Dendritic cell treated with granulocyte-macrophage colony-stimulating factor and Interleukin-4, amounts not matched to agents 40 ng/mL and 50 ng/mL, for 4 days (primary cell): ENCODE measurements around the gene ARHGEF16.

Source experiments
- H3K27ac Mint-ChIP-seq: one replicate; pipeline ENCODE4 v1.8.0; 2022; ENCODE audit warnings: mild to moderate bottlenecking, mixed read lengths
- H3K27me3 Mint-ChIP-seq: one replicate; pipeline ENCODE4 v1.8.0; 2022; ENCODE audit warnings: mild to moderate bottlenecking, mixed read lengths
- H3K36me3 Mint-ChIP-seq: one replicate; pipeline ENCODE4 v1.8.0; 2022; ENCODE audit warnings: low read depth, mixed read lengths
- H3K4me1 Mint-ChIP-seq: one replicate; pipeline ENCODE4 v1.8.0; 2022; ENCODE audit warnings: low read depth, mixed read lengths
- H3K4me3 Mint-ChIP-seq: one replicate; pipeline ENCODE4 v1.8.0; 2022; ENCODE audit warnings: mild to moderate bottlenecking, moderate library complexity, mixed read lengths
- H3K9me3 Mint-ChIP-seq: one replicate; pipeline ENCODE4 v1.8.0; 2022; ENCODE audit warnings: mixed read lengths
- intact Hi-C: fragments of 100-400 bp; cut with micrococcal nuclease; formaldehyde crosslinking; loops from one replicate; pipeline ENCODE4 v1.15.0; 2022

Gene ARHGEF16

DNA sequence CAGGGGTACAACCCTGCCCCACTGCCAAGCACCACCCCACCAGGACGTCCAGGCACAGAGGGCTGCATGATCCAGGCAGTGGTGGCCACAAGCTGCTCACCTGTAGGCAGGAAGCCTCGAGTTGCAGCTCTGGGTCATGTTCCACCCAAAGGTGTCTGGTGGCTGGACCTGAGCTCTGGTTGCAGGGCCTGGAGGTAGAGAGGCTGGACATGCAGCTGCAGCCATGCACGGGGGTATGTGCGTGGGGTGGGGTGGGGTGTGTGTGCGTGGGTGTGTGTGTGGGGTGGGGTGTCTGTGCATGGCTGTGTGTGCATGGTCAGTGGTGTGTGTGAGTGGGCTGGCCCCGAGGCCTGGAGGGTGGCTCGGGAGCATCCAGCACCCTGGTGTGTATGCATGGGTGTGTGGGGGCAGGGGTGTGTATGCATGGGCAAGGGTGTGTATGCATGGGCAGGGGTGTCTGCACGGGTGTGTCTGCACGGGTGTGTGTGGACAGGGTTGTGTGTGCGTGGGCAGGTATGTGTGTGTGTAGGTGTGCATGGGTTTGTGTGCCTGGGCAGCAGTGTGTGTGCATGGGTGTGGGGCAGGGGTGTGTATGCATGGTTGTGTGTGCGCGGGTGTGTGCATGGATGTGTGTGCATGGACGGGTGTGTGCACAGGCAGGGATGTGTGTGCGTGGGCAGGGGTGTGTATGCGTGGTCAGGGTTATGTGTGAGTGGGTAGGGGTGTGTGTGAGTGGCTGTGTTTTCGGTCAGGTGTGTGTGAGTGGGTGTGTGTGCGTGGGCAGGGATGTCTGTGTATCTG, 15.6 kb downstream of the ARHGEF16 start:
- Mint-ChIP-seq H3K27ac (no peak overlapping the region), H3K36me3 (no peaks in the 10 kb centered on the region), H3K27me3 (no peaks in the 10 kb centered on the region), H3K4me1 (no peaks in the 10 kb centered on the region), H3K4me3 (no peak overlapping the region), H3K9me3 (no peaks in the 10 kb centered on the region)
- intact Hi-C loops = no loop called here

DNA sequence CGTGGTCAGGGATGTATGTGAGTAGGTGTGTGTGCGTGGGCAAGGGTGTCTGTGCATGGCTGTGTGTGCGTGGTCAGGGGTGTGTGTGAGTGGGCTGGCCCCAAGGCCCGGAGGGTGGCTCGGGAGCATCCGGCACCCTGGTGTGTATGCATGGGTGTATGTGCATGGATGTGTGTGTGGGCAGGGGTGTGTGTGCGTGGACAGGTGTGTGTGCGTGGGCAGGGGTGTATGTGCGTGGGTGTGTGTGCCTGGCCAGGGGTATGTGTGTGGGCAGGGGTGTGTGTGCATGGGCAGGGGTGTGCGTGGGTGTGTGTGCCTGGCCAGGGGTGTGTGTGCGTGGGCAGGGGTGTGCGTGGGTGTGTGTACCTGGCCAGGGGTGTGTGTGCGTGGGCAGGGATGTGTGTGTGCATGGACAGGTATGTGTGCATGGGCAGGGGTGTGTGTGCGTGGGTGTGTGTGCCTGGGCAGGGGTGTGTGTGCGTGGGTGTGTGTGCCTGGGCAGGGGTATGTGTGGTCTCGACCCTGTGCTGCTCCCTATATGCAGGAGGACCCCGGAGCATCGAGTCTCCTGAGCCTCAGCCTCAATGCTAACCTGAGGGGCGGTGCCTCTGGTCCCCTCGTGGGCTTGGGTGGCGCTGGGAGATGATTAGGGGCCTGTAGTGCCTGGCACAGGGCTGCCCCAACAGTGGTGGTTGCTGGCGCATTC, 16.3 kb downstream of the ARHGEF16 start:
- no peaks in the 10 kb centered on the region for H3K4me1 Mint-ChIP-seq
- no peaks in the 10 kb centered on the region for H3K9me3 Mint-ChIP-seq
- H3K27me3 Mint-ChIP-seq = no peaks in the 10 kb centered on the region
- no peak overlapping the region for H3K4me3 Mint-ChIP-seq
- intact Hi-C loops = no loop called here
- H3K27ac Mint-ChIP-seq = no peak overlapping the region
- H3K36me3 Mint-ChIP-seq = no peaks in the 10 kb centered on the region

GRCh38 chr1:3471356-3472087, 17.1 kb downstream of the ARHGEF16 start:
- Mint-ChIP-seq H3K9me3 (no peaks in the 10 kb centered on the region), H3K36me3 (no peaks in the 10 kb centered on the region), H3K4me1 (no peaks in the 10 kb centered on the region), H3K27me3 (no peaks in the 10 kb centered on the region), H3K4me3 (no peak overlapping the region), H3K27ac (no peak overlapping the region)
- intact Hi-C loops = no loop called here

DNA sequence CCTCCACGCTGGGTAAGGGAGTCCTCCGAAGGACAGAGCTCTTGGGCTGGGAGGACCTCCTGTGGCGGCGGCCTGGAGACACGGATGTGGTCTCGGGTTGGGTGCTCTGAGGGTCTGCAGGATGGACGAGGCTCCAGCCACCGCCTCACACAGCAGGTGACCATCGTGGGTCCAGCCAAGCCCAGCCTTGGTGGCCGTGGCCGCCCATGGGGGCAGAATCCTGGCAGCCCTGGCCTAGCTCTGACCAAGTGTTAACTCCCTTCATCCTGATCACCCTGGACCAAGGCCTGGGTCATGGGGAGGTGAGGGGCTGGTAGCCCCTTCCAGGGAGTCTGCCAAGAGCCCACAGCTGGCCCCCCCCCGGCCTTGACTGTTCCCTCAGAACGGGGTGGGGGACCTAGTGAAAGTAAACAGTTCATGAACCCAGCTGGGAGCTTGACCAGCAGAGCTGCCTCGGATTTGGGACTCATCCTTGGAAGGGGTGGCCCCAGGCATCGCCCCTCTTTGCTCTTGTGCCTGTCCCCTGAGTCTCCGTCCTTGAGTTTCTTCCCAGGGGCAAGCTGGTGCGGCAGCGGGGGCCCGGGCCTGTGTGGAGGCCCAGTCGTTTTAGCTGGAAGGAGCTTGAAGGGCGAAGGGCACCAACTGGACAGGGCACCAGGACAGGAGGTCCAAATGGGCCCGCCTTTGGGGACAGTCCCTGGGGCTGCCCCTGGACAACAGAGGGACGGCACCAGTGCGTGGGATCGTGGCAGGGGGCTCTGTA, 17.8 kb downstream of the ARHGEF16 start:
- intact Hi-C loops = no loop called here
- Mint-ChIP-seq H3K36me3 (no peaks in the 10 kb centered on the region), H3K4me1 (no peaks in the 10 kb centered on the region), H3K27me3 (no peaks in the 10 kb centered on the region), H3K9me3 (no peaks in the 10 kb centered on the region), H3K27ac (no peak overlapping the region), H3K4me3 (no peak overlapping the region)

- Mint-ChIP-seq H3K4me3 (no peak overlapping the region), H3K9me3 (no peaks in the 10 kb centered on the region), H3K36me3 (no peaks in the 10 kb centered on the region), H3K4me1 (no peaks in the 10 kb centered on the region), H3K27ac (no peak overlapping the region), H3K27me3 (no peaks in the 10 kb centered on the region)
- intact Hi-C loops = no loop called here
These were observed 18.4 kb downstream of the ARHGEF16 start for GRCh38 chr1:3472906-3473305.

- H3K9me3 Mint-ChIP-seq = no peaks in the 10 kb centered on the region
- no peaks in the 10 kb centered on the region for H3K27me3 Mint-ChIP-seq
- intact Hi-C loops = no loop called here
- no peaks in the 10 kb centered on the region for H3K4me1 Mint-ChIP-seq
- no peak overlapping the region for H3K27ac Mint-ChIP-seq
- no peaks in the 10 kb centered on the region for H3K36me3 Mint-ChIP-seq
- H3K4me3 Mint-ChIP-seq = no peak overlapping the region
These were observed 18.9 kb downstream of the ARHGEF16 start for GRCh38 chr1:3473381-3473844.

- Mint-ChIP-seq H3K27ac (no peak overlapping the region), H3K27me3 (no peaks in the 10 kb centered on the region), H3K4me3 (no peak overlapping the region), H3K4me1 (no peaks in the 10 kb centered on the region), H3K36me3 (no peaks in the 10 kb centered on the region), H3K9me3 (no peaks in the 10 kb centered on the region)
- intact Hi-C loops = no loop called here
These were observed 19.6 kb downstream of the ARHGEF16 start for GRCh38 chr1:3474016-3474415.

DNA sequence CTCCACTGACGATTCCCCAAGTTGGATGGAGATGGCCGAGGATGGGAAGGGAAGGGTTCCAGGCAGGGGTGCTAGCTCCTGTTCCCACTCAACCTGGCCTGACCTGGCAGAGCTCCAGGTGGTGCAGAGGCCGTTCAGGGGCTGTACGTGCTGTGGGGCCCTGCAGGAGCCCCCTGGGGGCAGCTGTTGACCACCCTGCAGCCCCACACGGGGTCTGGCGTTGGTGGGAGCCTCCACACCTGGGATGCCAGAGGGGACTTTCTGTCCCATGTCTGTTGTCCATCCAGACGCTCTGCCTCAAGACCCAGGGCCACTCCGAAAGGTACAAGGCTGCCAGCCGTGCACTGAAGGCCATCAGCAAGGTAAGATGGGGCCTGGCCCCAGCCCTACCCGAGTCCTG, 20.0 kb downstream of the ARHGEF16 start:
- no peaks in the 10 kb centered on the region for H3K4me1 Mint-ChIP-seq
- no peak overlapping the region for H3K27ac Mint-ChIP-seq
- no peak overlapping the region for H3K4me3 Mint-ChIP-seq
- intact Hi-C loops = no loop called here
- H3K27me3 Mint-ChIP-seq = no peaks in the 10 kb centered on the region
- no peaks in the 10 kb centered on the region for H3K36me3 Mint-ChIP-seq
- H3K9me3 Mint-ChIP-seq = no peaks in the 10 kb centered on the region

DNA sequence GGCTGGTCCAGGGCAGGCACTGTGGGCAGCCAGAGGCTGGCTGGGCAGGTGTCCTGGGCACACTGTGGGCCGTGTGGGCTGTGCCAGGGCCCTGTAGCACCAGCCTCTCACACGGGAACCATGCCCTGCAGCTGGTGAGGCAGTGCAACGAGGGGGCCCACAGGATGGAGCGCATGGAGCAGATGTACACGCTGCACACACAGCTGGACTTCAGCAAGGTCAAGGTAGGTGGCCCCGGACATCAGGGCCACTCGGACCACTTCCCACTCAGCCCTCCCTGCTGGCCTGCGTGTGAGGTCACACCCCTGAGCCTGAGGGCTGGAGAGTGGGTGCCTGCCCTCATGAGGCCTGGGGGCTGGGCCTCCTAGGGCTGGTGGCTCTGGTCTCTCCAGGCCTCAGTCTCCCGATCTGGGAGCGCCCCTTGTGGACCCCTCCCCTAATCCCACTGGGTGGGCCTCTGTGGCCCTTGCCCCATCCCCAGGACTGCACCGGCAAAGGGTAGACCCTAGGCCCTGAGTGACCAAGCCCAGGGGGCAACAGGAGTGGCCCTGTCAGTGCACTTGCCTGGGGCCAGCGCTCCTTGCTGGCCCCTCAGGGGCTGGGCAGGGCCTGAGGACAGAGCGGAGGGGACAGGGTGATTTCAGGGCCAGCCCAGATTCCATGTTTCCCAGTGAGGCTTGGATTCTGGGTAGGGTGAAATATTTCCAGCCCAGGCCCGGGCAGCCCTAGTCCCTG, 21.5 kb downstream of the ARHGEF16 start:
- no peaks in the 10 kb centered on the region for H3K27me3 Mint-ChIP-seq
- intact Hi-C loops = no loop called here
- no peaks in the 10 kb centered on the region for H3K4me1 Mint-ChIP-seq
- H3K9me3 Mint-ChIP-seq = no peaks in the 10 kb centered on the region
- H3K27ac Mint-ChIP-seq = no peak overlapping the region
- H3K36me3 Mint-ChIP-seq = no peaks in the 10 kb centered on the region
- no peak overlapping the region for H3K4me3 Mint-ChIP-seq

GRCh38 chr1:3476666-3477065, 22.2 kb downstream of the ARHGEF16 start:
- H3K9me3 Mint-ChIP-seq = no peaks in the 10 kb centered on the region
- H3K27ac Mint-ChIP-seq = no peak overlapping the region
- H3K36me3 Mint-ChIP-seq = no peaks in the 10 kb centered on the region
- H3K4me1 Mint-ChIP-seq = no peaks in the 10 kb centered on the region
- intact Hi-C loops = no loop called here
- H3K27me3 Mint-ChIP-seq = peaks cover 1% of the 10 kb centered on the region
- H3K4me3 Mint-ChIP-seq = no peak overlapping the region

DNA sequence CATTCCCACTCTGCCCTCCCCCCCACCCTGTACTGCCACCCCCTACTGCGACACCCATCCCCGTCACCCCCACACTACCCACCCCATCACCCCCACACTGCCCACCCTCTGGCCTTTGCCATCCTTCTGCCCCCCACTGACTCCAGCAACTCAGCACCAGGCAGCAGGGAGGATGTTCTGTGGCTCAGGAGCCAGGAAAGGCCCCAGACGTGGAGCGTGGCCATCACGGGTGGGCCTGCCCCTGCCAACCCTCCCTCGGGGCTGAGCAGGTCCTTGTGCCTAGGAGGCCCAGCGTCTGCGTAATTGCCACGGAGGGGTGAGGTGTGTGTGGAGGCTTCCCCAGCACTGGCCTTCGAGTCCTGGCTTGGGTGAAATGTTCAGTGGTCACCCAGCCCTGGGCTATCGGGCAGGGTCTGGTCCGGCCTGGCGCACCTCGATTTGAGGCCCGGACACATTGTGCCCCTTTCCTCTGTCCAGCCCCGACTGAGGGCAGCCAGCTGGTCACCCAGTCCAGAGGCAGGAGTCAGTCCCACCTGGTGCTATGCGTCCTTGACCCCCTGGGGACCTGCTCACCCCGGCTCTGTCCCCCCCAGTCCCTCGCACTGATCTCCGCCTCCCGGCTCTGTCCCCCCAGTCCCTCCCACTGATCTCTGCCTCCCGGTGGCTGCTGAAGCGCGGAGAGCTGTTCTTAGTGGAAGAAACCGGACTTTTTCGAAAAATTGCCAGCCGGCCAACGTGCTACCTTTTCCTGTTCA, 23.0 kb downstream of the ARHGEF16 start:
- H3K4me1 Mint-ChIP-seq = no peaks in the 10 kb centered on the region
- peaks cover 1% of the 10 kb centered on the region for H3K27me3 Mint-ChIP-seq
- intact Hi-C loops = no loop called here
- no peaks in the 10 kb centered on the region for H3K9me3 Mint-ChIP-seq
- no peak overlapping the region for H3K27ac Mint-ChIP-seq
- H3K36me3 Mint-ChIP-seq = no peaks in the 10 kb centered on the region
- no peak overlapping the region for H3K4me3 Mint-ChIP-seq

GRCh38 chr1:3478187-3478586, 23.7 kb downstream of the ARHGEF16 start:
- H3K4me3 Mint-ChIP-seq = no peak overlapping the region

More at GRCh38 chr1:3478187-3478586, 23.7 kb downstream of the ARHGEF16 start:
- intact Hi-C loops = no loop called here
- Mint-ChIP-seq H3K4me1 (no peaks in the 10 kb centered on the region), H3K27ac (no peak overlapping the region), H3K27me3 (peaks cover 1% of the 10 kb centered on the region), H3K36me3 (no peaks in the 10 kb centered on the region), H3K9me3 (no peaks in the 10 kb centered on the region)
